GM23338 (cell line): Measurements from ENCODE around the gene PYM1. TPM values are rescaled to one million over a fixed set of nuclear protein-coding genes. Genes with fewer than 3 reads are reported as not detected.

Experiments used
- ATAC-seq: fragments of 200-7000 bp; cut with Tn5 transposase; 3 replicates; pipeline ENCODE4 v1.9.1; 2020
- DNase-seq: peaks from one replicate; pipeline ENCODE4 v3.0.0-alpha.2; 2015; ENCODE audit warnings: low spot score
- H2AFZ ChIP-seq: fragments of 200-600 bp; sonication (generic); 2 replicates; pipeline ENCODE4 v1.8.0; 2016; ENCODE audit warnings: antibody characterized with exemption, mild to moderate bottlenecking, moderate library complexity
- H3F3A ChIP-seq: fragments of 200-600 bp; sonication (generic); replicated peaks from 2 replicates; pipeline ENCODE4 v1.8.0; 2017; ENCODE audit warnings: antibody characterized with exemption, mixed run types, low read depth
- H3K27ac ChIP-seq: fragments of 200-600 bp; sonication (generic); 2 replicates; pipeline ENCODE4 v1.6.1; 2016; ENCODE audit warnings: low read depth
- H3K27me3 ChIP-seq: fragments of 200-600 bp; sonication (generic); 2 replicates; pipeline ENCODE4 v1.8.0; 2016; ENCODE audit warnings: mild to moderate bottlenecking, mixed run types, moderate library complexity; ENCODE audit not compliant: insufficient read depth
- H3K36me3 ChIP-seq: fragments of 200-600 bp; sonication (generic); 2 replicates; pipeline ENCODE4 v1.8.0; 2016; ENCODE audit warnings: mild to moderate bottlenecking; ENCODE audit not compliant: insufficient read depth
- H3K4me1 ChIP-seq: fragments of 200-600 bp; sonication (generic); 2 replicates; pipeline ENCODE4 v1.8.0; 2016; ENCODE audit warnings: mild to moderate bottlenecking, moderate library complexity; ENCODE audit not compliant: insufficient read depth
- H3K4me2 ChIP-seq: fragments of 200-600 bp; sonication (generic); 2 replicates; pipeline ENCODE4 v1.7.1; 2017; ENCODE audit warnings: mixed run types
- H3K4me3 ChIP-seq: fragments of 200-600 bp; sonication (generic); 2 replicates; pipeline ENCODE4 v1.6.1; 2016; ENCODE audit warnings: mixed run types
- H3K79me2 ChIP-seq: fragments of 200-600 bp; sonication (generic); replicated peaks from 2 replicates; pipeline ENCODE4 v1.8.0; 2017; ENCODE audit warnings: mild to moderate bottlenecking; ENCODE audit not compliant: insufficient read depth
- H3K9me2 ChIP-seq: fragments of 200-600 bp; sonication (generic); 2 replicates; pipeline ENCODE4 v1.8.0; 2017; ENCODE audit not compliant: insufficient read depth
- H4K20me1 ChIP-seq: fragments of 200-600 bp; sonication (generic); replicated peaks from 2 replicates; pipeline ENCODE4 v1.8.0; 2017; ENCODE audit warnings: mild to moderate bottlenecking; ENCODE audit not compliant: insufficient read depth
- H3K27ac Mint-ChIP-seq: 2 replicates; pipeline ENCODE4 v1.8.0; 2020; ENCODE audit warnings: inconsistent platforms, mild to moderate bottlenecking, moderate library complexity, mixed read lengths
- H3K27me3 Mint-ChIP-seq: 3 replicates; pipeline ENCODE4 v1.8.0; 2022; ENCODE audit warnings: low read depth, mild to moderate bottlenecking, moderate library complexity, mixed read lengths, inconsistent platforms; ENCODE audit not compliant: insufficient read depth, poor library complexity
- H3K36me3 Mint-ChIP-seq: 3 replicates; pipeline ENCODE4 v1.8.0; 2021; ENCODE audit warnings: low read depth, mild to moderate bottlenecking, inconsistent platforms, moderate library complexity, mixed read lengths
- H3K4me1 Mint-ChIP-seq: 3 replicates; pipeline ENCODE4 v1.8.0; 2020; ENCODE audit warnings: mild to moderate bottlenecking, inconsistent platforms, mixed read lengths
- H3K4me3 Mint-ChIP-seq: 3 replicates; pipeline ENCODE4 v1.8.0; 2021; ENCODE audit warnings: moderate library complexity, mild to moderate bottlenecking, inconsistent platforms, mixed read lengths
- H3K9me3 Mint-ChIP-seq: 3 replicates; pipeline ENCODE4 v1.8.0; 2020; ENCODE audit warnings: moderate library complexity, mild to moderate bottlenecking, inconsistent platforms, mixed read lengths
- CREB1 ChIP-seq: fragments of 250-450 bp; sonication (Bioruptor Pico); IDR thresholded peaks from 2 replicates; pipeline ENCODE4 v1.5.0; 2020; ENCODE audit warnings: low read depth, mild to moderate bottlenecking, moderate library complexity
- POLR2AphosphoS5 ChIP-seq: IDR thresholded peaks from 2 replicates; pipeline ENCODE4 v1.6.1; 2016; ENCODE audit warnings: antibody characterized with exemption, low read depth
- REST ChIP-seq: IDR thresholded peaks from one replicate; pipeline ENCODE4 v1.6.1; 2018; ENCODE audit warnings: antibody characterized with exemption; ENCODE audit not compliant: unreplicated experiment
- STAT1 ChIP-seq: IDR thresholded peaks from one replicate; pipeline ENCODE4 v1.6.1; 2016; ENCODE audit warnings: antibody characterized with exemption; ENCODE audit not compliant: unreplicated experiment
- ZNF462 ChIP-seq: fragments of 250-450 bp; sonication (Bioruptor Pico); IDR thresholded peaks from 2 replicates; pipeline ENCODE4 v1.5.0; 2020; ENCODE audit warnings: mild to moderate bottlenecking, moderate library complexity
- long read RNA-seq: library from polyadenylated mRNA; unstranded; transcript quantifications from one replicate; pipeline ENCODE4 v2.0.0, GENCODE V29; 2020; ENCODE audit not compliant: unreplicated experiment
- polyA plus RNA-seq: library from polyadenylated mRNA; unstranded; fragments of >200 nt; fragmentation: Nextera tagmentation; extraction: Ambion mirVana; gene quantifications from 2 replicates; pipeline ENCODE4 v1.2.1, GENCODE V29; 2016
- total RNA-seq: library from RNA; depleted of rRNA; stranded (reverse); fragments of >200 nt; shearing (Covaris generic); gene quantifications from 2 replicates; pipeline ENCODE4 v1.2.3, GENCODE V29; 2014; rRNA removed

The PYM1 gene
- total RNA-seq (70.2 and 75.9 TPM in 2 replicates), polyA plus RNA-seq (150 and 151 TPM in 2 replicates)
- long read RNA-seq, transcript PYM1-202 (3 exons, 1,073 nt) = minor isoform, 7 of 94 reads
- long read RNA-seq, transcript PYM1-203 (3 exons, 1,226 nt) = major isoform, 77 of 94 reads
- long read RNA-seq, partial matches to known transcripts = 0 of 94 reads
- long read RNA-seq, other reads (novel, unspliced or antisense) = 9 of 94 reads

- H4K20me1 ChIP-seq = no peaks in the 10 kb centered on the region; the same call in 1 of the 2 replicates
- H3F3A ChIP-seq = peaks cover 18% of the 10 kb centered on the region
- Mint-ChIP-seq H3K4me3 (peak within 1 kb of the TSS; percentile 98), H3K4me1 (peaks cover 42% of the 10 kb centered on the region), H3K27me3 (peaks cover 19% of the 10 kb centered on the region), H3K9me3 (no peaks in the 10 kb centered on the region; the same call in 2 of the 3 replicates), H3K27ac (peak within 1 kb of the TSS; percentile 99), H3K36me3 (peaks cover 26% of the 10 kb centered on the region)
- H3K36me3 ChIP-seq = peaks cover 4% of the 10 kb centered on the region; the same call in 1 of the 2 replicates
- peaks cover 15% of the 10 kb centered on the region for H3K27me3 ChIP-seq
- TF ChIP-seq ZNF462 (CRISPR knock-in tag) (no peak), STAT1 (no peak), POLR2AphosphoS5 (peak; percentile 95), CREB1 (peak; percentile 36), REST (no peak)
- ATAC-seq (peak; percentile 69), DNase-seq (peak; percentile 94)
- peak within 1 kb of the TSS; percentile 99 for H3K4me3 ChIP-seq
- peak within 1 kb of the TSS; percentile 96 for H3K27ac ChIP-seq
- H3K9me2 ChIP-seq = no peaks in the 10 kb centered on the region
- H3K4me1 ChIP-seq = peaks cover 45% of the 10 kb centered on the region
- peaks cover 39% of the 10 kb centered on the region for H3K79me2 ChIP-seq
- H2AFZ ChIP-seq = peak within 1 kb of the TSS; percentile 91; the same call in 1 of the 2 replicates
- peak within 1 kb of the TSS; percentile 85 for H3K4me2 ChIP-seq
Observed at GRCh38 chr12:55927588-55928502, at the start of gene PYM1. TSS of gene PYM1 (minus strand) at chr12:55927894. CDS start at chr12:55927761, 133 bp downstream.
